HG02759 (cell line): ENCODE measurements around the gene RASGRF2.
"Not testable (repeated sequence)": the region's sequence is repeated elsewhere in the genome, so short reads cannot be mapped to it uniquely, and the experiment has no call there.

Experiments
- ATAC-seq: cut with Tn5 transposase; IDR thresholded peaks from one replicate; pipeline ENCODE4 v1.9.1; 2021; ENCODE audit warnings: mild to moderate bottlenecking, moderate library complexity; ENCODE audit not compliant: unreplicated experiment

RASGRF2 gene

DNA sequence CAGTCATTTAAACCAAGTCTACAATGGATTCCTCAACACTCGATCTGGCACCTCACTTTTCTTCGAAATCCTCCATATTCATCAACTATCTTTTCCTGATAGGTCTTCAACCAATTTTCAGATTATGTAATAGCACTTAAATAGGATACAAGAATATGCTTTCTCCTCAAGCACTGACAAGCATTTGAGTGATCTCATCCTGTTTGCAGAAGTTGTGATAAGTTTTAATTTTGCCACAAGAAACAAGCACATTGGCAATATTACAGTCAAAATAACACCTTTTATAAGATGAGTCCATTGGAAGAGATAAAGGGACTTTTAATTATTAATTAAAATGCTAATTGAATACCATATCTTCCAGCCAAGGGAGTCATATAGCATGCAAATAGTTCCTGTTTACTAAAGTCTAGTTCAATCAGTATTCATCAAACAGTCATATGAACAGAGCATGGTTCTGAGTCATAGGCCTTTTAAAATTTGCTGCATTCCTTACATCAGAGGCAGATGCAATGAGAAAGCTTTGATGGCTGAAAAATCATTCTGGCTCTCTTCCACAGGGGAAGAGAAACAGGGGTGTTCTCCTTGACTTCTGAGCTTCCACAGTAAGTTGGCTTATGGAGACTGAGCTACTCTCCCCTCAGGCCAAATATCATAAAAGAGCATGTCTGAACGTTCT, 308.5 kb downstream of the RASGRF2 start:
- ATAC-seq: no peak

DNA sequence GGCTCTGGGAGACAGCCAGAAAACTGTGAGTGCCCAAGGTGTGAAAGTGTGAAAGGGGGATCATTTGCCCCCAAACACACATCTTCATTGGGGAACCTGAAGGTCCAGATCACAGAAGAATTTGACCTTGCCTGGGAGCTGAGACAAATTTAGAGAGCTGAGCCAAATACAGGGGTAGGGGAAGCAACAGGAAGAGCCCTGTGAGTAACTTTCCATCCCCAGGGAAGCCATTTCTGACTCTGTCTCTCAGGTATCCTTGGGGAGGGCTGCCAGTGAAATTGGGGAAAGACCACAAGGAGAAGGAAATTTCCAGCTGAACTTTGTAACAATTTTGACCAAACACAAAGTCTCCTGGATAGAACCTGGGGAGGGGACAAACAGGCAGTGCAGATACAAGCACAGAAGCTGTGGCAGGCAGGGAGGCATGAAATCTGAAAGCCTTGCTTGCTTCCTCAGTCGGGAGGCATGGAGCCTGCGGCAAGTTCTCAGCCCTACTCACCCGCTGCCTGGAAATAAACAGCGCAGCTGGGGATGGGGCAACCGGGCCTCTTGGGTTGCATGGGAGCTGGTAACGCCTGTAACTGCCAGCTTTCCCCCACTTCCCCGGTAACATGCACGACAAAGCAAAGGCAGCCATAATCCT, 309.7 kb downstream of the RASGRF2 start:
- no peak for ATAC-seq

DNA sequence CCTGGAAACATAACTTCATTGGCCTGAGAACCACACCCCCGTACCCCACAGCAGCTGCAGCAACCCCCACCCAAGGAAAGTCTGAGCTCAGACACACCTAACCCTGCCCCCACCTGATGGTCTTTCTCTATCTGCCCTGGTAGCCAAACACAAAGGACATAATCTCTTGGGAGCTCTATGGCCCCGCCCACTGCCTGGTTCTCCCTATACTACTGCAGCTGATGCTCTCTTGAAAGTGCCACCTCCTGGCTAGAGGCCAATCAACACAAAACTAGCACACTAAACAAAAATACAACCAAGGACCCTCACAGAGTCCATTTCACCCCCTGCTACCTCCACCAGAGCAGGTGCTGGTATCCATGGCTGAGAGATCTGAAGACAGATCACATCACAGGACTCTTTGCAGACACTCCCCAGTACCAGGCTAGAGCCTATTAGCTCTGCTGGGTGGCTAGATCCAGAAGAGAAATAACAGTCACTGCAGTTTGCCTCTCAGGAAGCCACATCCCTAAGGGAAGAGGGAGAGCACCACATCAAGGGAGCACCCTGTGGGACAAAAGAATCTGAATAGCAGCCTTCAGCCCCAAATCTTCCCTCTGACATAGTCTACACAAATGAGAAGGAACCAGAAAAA, 310.3 kb downstream of the RASGRF2 start:
- not testable (repeated sequence) for ATAC-seq
